Ectodermal cell (in vitro differentiated cells): ENCODE data around the gene IL1R2.

Experiments used
- H3K27ac ChIP-seq: 2 replicates; pipeline ENCODE4 v1.7.0; 2013; ENCODE audit warnings: mild to moderate bottlenecking, low read depth, low read length; ENCODE audit not compliant: insufficient read depth, poor library complexity, severe bottlenecking
- H3K27me3 ChIP-seq: 2 replicates; pipeline ENCODE4 v1.7.0; 2013; ENCODE audit warnings: mild to moderate bottlenecking, low read length; ENCODE audit not compliant: insufficient read depth, control insufficient read depth, poor library complexity, severe bottlenecking
- H3K36me3 ChIP-seq: one replicate; pipeline ENCODE4 v1.7.0; 2013; ENCODE audit warnings: low read length; ENCODE audit not compliant: control insufficient read depth, insufficient read depth
- H3K4me1 ChIP-seq: one replicate; pipeline ENCODE4 v1.7.0; 2013; ENCODE audit warnings: low read length; ENCODE audit not compliant: control insufficient read depth, insufficient read depth
- H3K4me3 ChIP-seq: 2 replicates; pipeline ENCODE4 v1.7.0; 2013; ENCODE audit warnings: low read depth, low read length, control low read depth; ENCODE audit not compliant: insufficient read depth
- H3K9me3 ChIP-seq: 2 replicates; pipeline ENCODE4 v1.7.0; 2013; ENCODE audit warnings: mild to moderate bottlenecking, low read length, moderate library complexity; ENCODE audit not compliant: control insufficient read depth
- WGBS, 2 experiments: methylation state at CpG; one replicate each; pipeline ENCODE4 v1.1.7; 2013; ENCODE audit warnings: missing lambda C conversion rate in 2 of 2; 5-methylcytosine and 5-hydroxymethylcytosine counted together

The IL1R2 gene

GRCh38 chr2:102028470-102028869, 36.7 kb downstream of the IL1R2 start:
- Histone ChIP-seq H3K4me3 (no peak overlapping the region), H3K27ac (no peak overlapping the region), H3K36me3 (no peaks in the 10 kb centered on the region), H3K4me1 (no peaks in the 10 kb centered on the region), H3K9me3 (no peaks in the 10 kb centered on the region), H3K27me3 (no peaks in the 10 kb centered on the region)

- 90 to 100% methylated on average over 1 to 2 of the region's 2 CpGs for WGBS, 2 experiments
- Histone ChIP-seq H3K27me3 (no peaks in the 10 kb centered on the region), H3K4me1 (no peaks in the 10 kb centered on the region), H3K9me3 (no peaks in the 10 kb centered on the region), H3K36me3 (no peaks in the 10 kb centered on the region), H3K4me3 (no peak overlapping the region), H3K27ac (no peak overlapping the region)
These were observed 37.6 kb downstream of the IL1R2 start for GRCh38 chr2:102029405-102029804.

- Histone ChIP-seq H3K36me3 (no peaks in the 10 kb centered on the region), H3K9me3 (no peaks in the 10 kb centered on the region), H3K4me3 (no peak overlapping the region), H3K27me3 (no peaks in the 10 kb centered on the region), H3K27ac (no peak overlapping the region), H3K4me1 (no peaks in the 10 kb centered on the region)
These were observed 38.2 kb downstream of the IL1R2 start for GRCh38 chr2:102029952-102030351.

- H3K4me1 ChIP-seq: no peaks in the 10 kb centered on the region
- H3K27ac ChIP-seq: no peak overlapping the region
- whole genome bisulfite sequencing, 2 experiments: 87 to 100% methylated on average over 1 of the region's 1 CpG
- H3K4me3 ChIP-seq: no peak overlapping the region
- no peaks in the 10 kb centered on the region for H3K27me3 ChIP-seq
- no peaks in the 10 kb centered on the region for H3K9me3 ChIP-seq
- no peaks in the 10 kb centered on the region for H3K36me3 ChIP-seq
These were observed 38.7 kb downstream of the IL1R2 start for GRCh38 chr2:102030502-102030854.

- Histone ChIP-seq H3K27me3 (no peaks in the 10 kb centered on the region), H3K27ac (no peak overlapping the region), H3K9me3 (no peaks in the 10 kb centered on the region), H3K36me3 (no peaks in the 10 kb centered on the region), H3K4me1 (no peaks in the 10 kb centered on the region), H3K4me3 (no peak overlapping the region)
- whole genome bisulfite sequencing, 2 experiments: 92 to 94% methylated on average over 15 of the region's 15 CpGs
These were observed 39.2 kb downstream of the IL1R2 start for GRCh38 chr2:102030855-102031527.

GRCh38 chr2:102032368-102033030, 40.7 kb downstream of the IL1R2 start:
- 92 to 100% methylated on average over 1 of the region's 2 CpGs for WGBS, 2 experiments
- Histone ChIP-seq H3K4me1 (no peaks in the 10 kb centered on the region), H3K9me3 (no peaks in the 10 kb centered on the region), H3K27me3 (no peaks in the 10 kb centered on the region), H3K36me3 (no peaks in the 10 kb centered on the region), H3K27ac (no peak overlapping the region), H3K4me3 (no peak overlapping the region)

- no peaks in the 10 kb centered on the region for H3K36me3 ChIP-seq
- no peaks in the 10 kb centered on the region for H3K4me1 ChIP-seq
- no peak overlapping the region for H3K27ac ChIP-seq
- no peaks in the 10 kb centered on the region for H3K27me3 ChIP-seq
- no peaks in the 10 kb centered on the region for H3K9me3 ChIP-seq
- no peak overlapping the region for H3K4me3 ChIP-seq
- 94 to 95% methylated on average over 10 of the region's 10 CpGs for WGBS, 2 experiments
These were observed 41.4 kb downstream of the IL1R2 start for GRCh38 chr2:102033031-102033749.

- no peak overlapping the region for H3K4me3 ChIP-seq
- H3K36me3 ChIP-seq: no peaks in the 10 kb centered on the region
- no peaks in the 10 kb centered on the region for H3K27me3 ChIP-seq
- no peaks in the 10 kb centered on the region for H3K9me3 ChIP-seq
- 97 to 98% methylated on average over 9 of the region's 9 CpGs for WGBS, 2 experiments
- no peaks in the 10 kb centered on the region for H3K4me1 ChIP-seq
- H3K27ac ChIP-seq: no peak overlapping the region
These were observed 42.3 kb downstream of the IL1R2 start for GRCh38 chr2:102033750-102034682.

GRCh38 chr2:102034683-102035548, 43.2 kb downstream of the IL1R2 start:
- no peaks in the 10 kb centered on the region for H3K4me1 ChIP-seq
- H3K27ac ChIP-seq: no peak overlapping the region
- H3K9me3 ChIP-seq: no peaks in the 10 kb centered on the region
- 88 to 89% methylated on average over 14 of the region's 14 CpGs for WGBS, 2 experiments
- no peak overlapping the region for H3K4me3 ChIP-seq
- no peaks in the 10 kb centered on the region for H3K27me3 ChIP-seq
- H3K36me3 ChIP-seq: no peaks in the 10 kb centered on the region
